SKM-1 treated with dmso at 0.1 percent for 144 hours (cell line): ENCODE measurements around the gene TFRC.
A peak's percentile ranks its signal among the peaks of the same experiment; 100 is the strongest.
"Not testable (repeated sequence)": the region's sequence is repeated elsewhere in the genome, so short reads cannot be mapped to it uniquely, and the experiment has no call there.

Experiments
- DNase-seq: peaks from one replicate; lab custom pipeline; 2025; ENCODE audit not compliant: unreplicated experiment; lab: John Stamatoyannopoulos, UW

Gene TFRC

GRCh38 chr3:196082619-196082971 lies 705 bp upstream of the TFRC start:
- DNase-seq = no peak

- DNase-seq = peak; percentile 35
These were observed 672 bp downstream of the TFRC start for GRCh38 chr3:196081002-196081833.

GRCh38 chr3:196080101-196080846 lies 1.6 kb downstream of the TFRC start:
- DNase-seq = not testable (repeated sequence)

GRCh38 chr3:196079682-196080081 lies 2.2 kb downstream of the TFRC start:
- no peak for DNase-seq

- no peak for DNase-seq
These were observed 6.9 kb downstream of the TFRC start for GRCh38 chr3:196075013-196075412.

- peak; percentile 49 for DNase-seq
These were observed 8.6 kb downstream of the TFRC start for GRCh38 chr3:196073255-196073753.

- no peak for DNase-seq
These were observed 9.6 kb downstream of the TFRC start for GRCh38 chr3:196072313-196072712.

- DNase-seq = not testable (repeated sequence)
These were observed 13.1 kb downstream of the TFRC start for GRCh38 chr3:196068812-196069211.

- no peak for DNase-seq
These were observed 14.5 kb downstream of the TFRC start for GRCh38 chr3:196067439-196067838.

- no peak for DNase-seq
These were observed 17.9 kb downstream of the TFRC start for GRCh38 chr3:196063971-196064370.

- no peak for DNase-seq
These were observed 18.4 kb downstream of the TFRC start for GRCh38 chr3:196063456-196063855.

GRCh38 chr3:196063049-196063448 lies 18.8 kb downstream of the TFRC start:
- no peak for DNase-seq

- no peak for DNase-seq
These were observed 21.1 kb downstream of the TFRC start for GRCh38 chr3:196060834-196061233.

- no peak for DNase-seq
These were observed 24.0 kb downstream of the TFRC start for GRCh38 chr3:196057760-196058331.

- DNase-seq = not testable (repeated sequence)
These were observed 25.5 kb downstream of the TFRC start for GRCh38 chr3:196056371-196056770.

- peak; percentile 84 for DNase-seq
These were observed 26.1 kb downstream of the TFRC start for GRCh38 chr3:196055683-196056270.

GRCh38 chr3:196055240-196055639 lies 26.6 kb downstream of the TFRC start:
- DNase-seq = no peak

GRCh38 chr3:196054661-196055060 lies 27.2 kb downstream of the TFRC start:
- DNase-seq = no peak

- DNase-seq = no peak
These were observed 28.4 kb downstream of the TFRC start for GRCh38 chr3:196053487-196053886.

GRCh38 chr3:196051282-196052076 lies 30.4 kb downstream of the TFRC start:
- DNase-seq = no peak

- no peak for DNase-seq
These were observed 31.3 kb downstream of the TFRC start for GRCh38 chr3:196050597-196050996.
